ENCODE results near the gene ZNF567.

Gene ZNF567

GRCh38 chr19:36687214-36688056, at the start of gene ZNF567:
Gene ZNF567 (plus strand): TSS chr19:36687612. CDS start chr19:36694868, 7,256 bp downstream.
- peak within 1 kb of the TSS; percentile 96 for H3K4me3 ChIP-seq (ENCODE audit: low read length)
- DNase-seq (ENCODE audit: low read depth): peak; percentile 92
- no peak for TF ChIP-seq CTCF (conservative IDR thresholded peaks at IDR 0.05; ENCODE audit: low read length)

GRCh38 chr19:36638862-36639510, 48.4 kb upstream of the ZNF567 start:
- no peak for DNase-seq (ENCODE audit: low read depth)
- no peak overlapping the region for H3K4me3 ChIP-seq (ENCODE audit: low read length)
- TF ChIP-seq CTCF (conservative IDR thresholded peaks at IDR 0.05; ENCODE audit: low read length): no peak

- no peak for DNase-seq (ENCODE audit: low read depth)
- TF ChIP-seq CTCF (conservative IDR thresholded peaks at IDR 0.05; ENCODE audit: low read length): no peak
- H3K4me3 ChIP-seq (ENCODE audit: low read length): no peak overlapping the region
Measured at GRCh38 chr19:36646746-36647145, 40.7 kb upstream of the ZNF567 start.

GRCh38 chr19:36652958-36653357, 34.5 kb upstream of the ZNF567 start:
- no peak for TF ChIP-seq CTCF (conservative IDR thresholded peaks at IDR 0.05; ENCODE audit: low read length)
- no peak for DNase-seq (ENCODE audit: low read depth)
- H3K4me3 ChIP-seq (ENCODE audit: low read length): no peak overlapping the region

GRCh38 chr19:36665832-36666231, 21.6 kb upstream of the ZNF567 start:
- H3K4me3 ChIP-seq (ENCODE audit: low read length): peak overlapping the region; percentile 94
- TF ChIP-seq CTCF (conservative IDR thresholded peaks at IDR 0.05; ENCODE audit: low read length): no peak
- DNase-seq (ENCODE audit: low read depth): no peak

- no peak overlapping the region for H3K4me3 ChIP-seq (ENCODE audit: low read length)
- TF ChIP-seq CTCF (conservative IDR thresholded peaks at IDR 0.05; ENCODE audit: low read length): no peak
- DNase-seq (ENCODE audit: low read depth): no peak
Measured at GRCh38 chr19:36668646-36669045, 18.8 kb upstream of the ZNF567 start.

- H3K4me3 ChIP-seq (ENCODE audit: low read length): no peak overlapping the region
- no peak for DNase-seq (ENCODE audit: low read depth)
- TF ChIP-seq CTCF (conservative IDR thresholded peaks at IDR 0.05; ENCODE audit: low read length): no peak
Measured at GRCh38 chr19:36672368-36672767, 15.0 kb upstream of the ZNF567 start.
